Endothelial cell of umbilical vein (primary cell): Measurements from ENCODE around the gene UBR4. TPM values are rescaled to one million over a fixed set of nuclear protein-coding genes. Genes with fewer than 3 reads are reported as not detected.

Experiments
- BruUV-seq: library from RNA; stranded (reverse); fragments of 400-500 nt; replicated peaks from 2 replicates; lab custom pipeline; 2021; lab: Mats Ljungman, UMichigan
- CTCF ChIA-PET: fragments of 300-600, 350-600 bp; sonication (Branson Sonifier 250); formaldehyde crosslinking; loops from one replicate; lab custom pipeline; 2021; ENCODE audit warnings: antibody characterized with exemption, inconsistent platforms; lab: Charles Lee
- POLR2A ChIA-PET: fragments of 300-600, 350-600 bp; sonication (Branson Sonifier 250); formaldehyde crosslinking; loops from one replicate; lab custom pipeline; 2021; ENCODE audit warnings: antibody characterized with exemption, inconsistent platforms; lab: Charles Lee
- DNase-seq: peaks from one replicate; pipeline ENCODE4 v3.0.0-alpha.2; 2011; ENCODE audit warnings: low read depth, low spot score
- FAIRE-seq: peaks from 2 replicates; lab custom pipeline; 2011; peaks lifted over from hg19 to GRCh38; lab: Jason Lieb, UNC
- H2AFZ ChIP-seq: 2 replicates; pipeline ENCODE4 v1.6.0; 2012; ENCODE audit warnings: low read depth, low read length, control low read depth, inconsistent platforms
- H3K27ac ChIP-seq: 2 replicates; pipeline ENCODE4 v1.5.1; 2011; ENCODE audit warnings: low read depth, mild to moderate bottlenecking, control low read depth, low read length, moderate library complexity; ENCODE audit not compliant: insufficient read depth
- H3K27me3 ChIP-seq, 2 experiments: 2 replicates each; pipeline versions ENCODE4 v1.6.0 to v1.6.1; 2011; ENCODE audit warnings: low read length in 2 of 2, mixed read lengths in 1 of 2; ENCODE audit not compliant: control insufficient read depth in 2 of 2, insufficient read depth in 2 of 2
- H3K36me3 ChIP-seq, 2 experiments: 2 replicates in 1 of 2; 3 replicates in 1 of 2; pipeline ENCODE4 v1.5.1; 2011; ENCODE audit warnings: low read length in 2 of 2, mild to moderate bottlenecking in 1 of 2, moderate library complexity in 1 of 2; ENCODE audit not compliant: control insufficient read depth in 2 of 2, insufficient read depth in 2 of 2; ENCODE audit errors: extremely low read depth in 1 of 2
- H3K4me1 ChIP-seq: 3 replicates; pipeline ENCODE4 v1.5.1; 2011; ENCODE audit warnings: mild to moderate bottlenecking, low read length; ENCODE audit not compliant: control insufficient read depth, insufficient read depth; ENCODE audit errors: extremely low read depth
- H3K4me2 ChIP-seq: 2 replicates; pipeline ENCODE4 v1.6.1; 2011; ENCODE audit warnings: low read length, control low read depth, mixed read lengths; ENCODE audit not compliant: insufficient read depth
- H3K4me3 ChIP-seq, 3 experiments: fragments of 200-600 bp in 1 of 3; sonication (generic), shearing (Covaris generic) in 1 of 3; replicated peaks in 1 of 3; 2 replicates each; pipeline ENCODE4 v1.5.1; 2011 to 2016; ENCODE audit warnings: control low read depth in 3 of 3, low read length in 3 of 3, mild to moderate bottlenecking in 2 of 3, inconsistent platforms in 1 of 3, low read depth in 1 of 3, moderate library complexity in 1 of 3; ENCODE audit not compliant: insufficient read depth in 1 of 3
- H3K79me2 ChIP-seq: 2 replicates; pipeline ENCODE4 v1.6.0; 2012; ENCODE audit warnings: low read length, inconsistent platforms; ENCODE audit not compliant: control insufficient read depth, insufficient read depth
- H3K9ac ChIP-seq: replicated peaks from 2 replicates; pipeline ENCODE3; 2011; ENCODE audit warnings: low read length, control low read depth; ENCODE audit not compliant: insufficient read depth; ENCODE audit errors: extremely low read depth
- H3K9me1 ChIP-seq: replicated peaks from 3 replicates; pipeline ENCODE4 v1.6.0; 2011; ENCODE audit warnings: mild to moderate bottlenecking, low read length; ENCODE audit not compliant: control insufficient read depth, insufficient read depth; ENCODE audit errors: extremely low read depth
- H3K9me3 ChIP-seq: replicated peaks from 2 replicates; pipeline ENCODE4 v1.5.1; 2012; ENCODE audit warnings: low read length, inconsistent platforms; ENCODE audit not compliant: control insufficient read depth, insufficient read depth
- H4K20me1 ChIP-seq: replicated peaks from 2 replicates; pipeline ENCODE3; 2011; ENCODE audit warnings: mild to moderate bottlenecking, low read length; ENCODE audit not compliant: control insufficient read depth, insufficient read depth; ENCODE audit errors: extremely low read depth
- CTCF ChIP-seq, 2 donors: IDR thresholded peaks; 1 replicate in 1 of 2; 2 replicates in 1 of 2; pipeline ENCODE4 v1.5.1; 2011; ENCODE audit warnings: low read length in 2 of 2, mild to moderate bottlenecking in 2 of 2, moderate library complexity in 2 of 2, control low read depth in 1 of 2, inconsistent platforms in 1 of 2, low read depth in 1 of 2; ENCODE audit not compliant: insufficient read depth in 1 of 2; ENCODE audit errors: extremely low read depth in 1 of 2
- EZH2 ChIP-seq: IDR thresholded peaks from 2 replicates; pipeline ENCODE4 v1.6.1; 2012; ENCODE audit warnings: borderline replicate concordance, low read depth, mild to moderate bottlenecking, moderate library complexity, low read length, inconsistent platforms; ENCODE audit not compliant: severe bottlenecking
- FOS ChIP-seq: IDR thresholded peaks from 2 replicates; pipeline ENCODE4 v1.6.1; 2011; ENCODE audit warnings: mild to moderate bottlenecking, low read length, moderate library complexity, borderline replicate concordance; ENCODE audit not compliant: insufficient read depth
- GATA2 ChIP-seq: IDR thresholded peaks from 2 replicates; pipeline ENCODE4 v1.7.0; 2011; ENCODE audit warnings: low read depth, mild to moderate bottlenecking, moderate library complexity, mixed read lengths, low read length; ENCODE audit not compliant: insufficient read length, insufficient read depth
- JUN ChIP-seq: IDR thresholded peaks from 2 replicates; pipeline ENCODE4 v1.6.1; 2011; ENCODE audit warnings: borderline replicate concordance, low read depth; ENCODE audit not compliant: insufficient read length, insufficient read depth
- MAX ChIP-seq: IDR thresholded peaks from 2 replicates; pipeline ENCODE4 v1.6.1; 2011; ENCODE audit not compliant: insufficient read depth, insufficient read length
- MYC ChIP-seq: IDR thresholded peaks from one replicate; pipeline ENCODE4 v1.6.1; 2011; ENCODE audit warnings: mild to moderate bottlenecking, low read depth, low read length
- POLR2A ChIP-seq: IDR thresholded peaks from 2 replicates; pipeline ENCODE4 v1.6.1; 2012; ENCODE audit warnings: low read depth, mild to moderate bottlenecking, control low read depth, low read length
- POLR2AphosphoS5 ChIP-seq: IDR thresholded peaks from 2 replicates; pipeline ENCODE4 v1.6.1; 2012; ENCODE audit warnings: low read depth, mild to moderate bottlenecking, control low read depth, low read length, moderate library complexity; ENCODE audit not compliant: insufficient read depth
- dilution Hi-C: fragments of 300-500 bp; cut with MboI; formaldehyde crosslinking; loops from one replicate; pipeline ENCODE4 v1.15.0; 2019; ENCODE audit warnings: low sequenced_read_pairs; ENCODE audit not compliant: extremely low pct_ligation_motif_present
- intact Hi-C: fragments of 100-400 bp; cut with micrococcal nuclease; formaldehyde crosslinking; loops from one replicate; pipeline ENCODE4 v1.10.0; 2022
- polyA plus RNA-seq, 4 experiments: library from polyadenylated mRNA; depleted of rRNA in 3 of 4; stranded (reverse) in 3 of 4; unstranded in 1 of 4; fragments of >200 nt; gene quantifications; 2 replicates each; pipeline versions ENCODE4 v1.2.1 to v1.2.3, GENCODE V29; 2011 to 2012; ENCODE audit warnings: missing spikeins in 1 of 4
- total RNA-seq: library from RNA; stranded (reverse); gene quantifications from 2 replicates; pipeline ENCODE4 v1.2.3, GENCODE V29; 2021

UBR4 gene
- total and polyA plus RNA-seq, 2 donors (not counting 3 experiments of a cell fraction or from before 2014, with no cell fraction given), result 125 to 150 TPM

- ChIA-PET CTCF (interaction anchor here (1.5 to 1.8 kb wide), 2 partner anchors 11 to 448 kb away, joined by 3 to 5 read pairs; no protein-coding TSS in a partner anchor), POLR2A (no interaction called here)
- DNase-seq (no peak), FAIRE-seq (no peak)
- Histone ChIP-seq H3K4me3 (no peak overlapping the region), H3K9me3 (no peaks in the 10 kb centered on the region), H3K4me1 (peaks cover 27% of the 10 kb centered on the region), H2AFZ (no peak overlapping the region), H3K79me2 (peaks cover 95% of the 10 kb centered on the region), H3K27me3 (no peaks in the 10 kb centered on the region), H3K27ac (no peak overlapping the region), H3K4me2 (no peak overlapping the region), H3K36me3 (peaks cover 0 to 3% of the 10 kb centered on the region in 2 experiments), H4K20me1 (peaks cover 8% of the 10 kb centered on the region), H3K9ac (no peak overlapping the region), H3K9me1 (no peaks in the 10 kb centered on the region)
- intact Hi-C loops, result no loop called here
- TF ChIP-seq EZH2 (no peak), CTCF (IDR thresholded peaks at IDR 0.05; ENCODE audit: extremely low read depth in 1 of 2, insufficient read depth in 1 of 2, low read depth in 1 of 2, low read length in 2 of 2) (no peak), MYC (no peak), FOS (no peak), GATA2 (no peak), POLR2A (no peak), MAX (no peak), POLR2AphosphoS5 (no peak), JUN (no peak)
- no TSS peak for BruUV-seq
- dilution Hi-C loops, result no loop called here
These were observed 4.2 kb downstream of the UBR4 start for GRCh38 chr1:19205845-19206244.
